Measurements from ENCODE around the gene CD300LD. TPM values are rescaled to one million over a fixed set of nuclear protein-coding genes. Genes with fewer than 3 reads are reported as not detected.

CD300LD gene
- total and polyA plus RNA-seq, 2 experiments from 2014 or later: not detected

DNA sequence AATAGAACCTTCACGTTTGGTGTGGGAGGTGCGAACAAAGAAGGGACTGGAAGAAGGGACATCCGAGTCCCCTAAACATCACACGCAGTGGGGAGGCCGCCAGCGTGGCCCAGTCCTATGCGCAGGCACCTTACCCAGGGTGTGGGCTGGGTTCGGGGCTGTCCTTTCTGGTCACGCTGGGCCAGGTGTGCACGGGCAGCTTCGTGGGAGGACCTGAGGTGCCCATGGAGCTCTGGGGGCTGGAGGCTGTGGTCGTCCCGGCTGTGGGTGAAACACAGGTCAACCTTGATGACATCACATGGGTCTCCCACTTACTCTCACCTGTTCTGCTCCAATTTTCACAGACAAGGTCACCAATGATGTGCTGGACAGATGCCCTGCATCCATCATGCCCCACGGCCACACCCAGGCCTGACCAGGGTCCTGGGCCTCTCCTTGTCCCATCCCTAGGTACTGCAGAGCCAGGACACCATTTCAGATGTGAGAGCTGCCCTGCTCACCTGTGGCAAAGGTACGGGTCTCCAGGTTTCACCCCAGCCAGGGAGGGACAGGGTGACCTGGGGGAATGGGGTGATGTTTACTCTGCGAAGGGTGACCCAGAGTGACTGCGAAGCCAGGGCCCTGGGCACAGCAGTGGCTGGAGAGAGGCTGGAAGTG, 49.2 kb downstream of the CD300LD start (continued):
- TF ChIP-seq, protein P1, sequence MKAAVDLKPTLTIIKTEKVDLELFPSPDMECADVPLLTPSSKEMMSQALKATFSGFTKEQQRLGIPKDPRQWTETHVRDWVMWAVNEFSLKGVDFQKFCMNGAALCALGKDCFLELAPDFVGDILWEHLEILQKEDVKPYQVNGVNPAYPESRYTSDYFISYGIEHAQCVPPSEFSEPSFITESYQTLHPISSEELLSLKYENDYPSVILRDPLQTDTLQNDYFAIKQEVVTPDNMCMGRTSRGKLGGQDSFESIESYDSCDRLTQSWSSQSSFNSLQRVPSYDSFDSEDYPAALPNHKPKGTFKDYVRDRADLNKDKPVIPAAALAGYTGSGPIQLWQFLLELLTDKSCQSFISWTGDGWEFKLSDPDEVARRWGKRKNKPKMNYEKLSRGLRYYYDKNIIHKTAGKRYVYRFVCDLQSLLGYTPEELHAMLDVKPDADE (IDR thresholded peaks at IDR 0.05): no peak
- TF ChIP-seq, protein P2, sequence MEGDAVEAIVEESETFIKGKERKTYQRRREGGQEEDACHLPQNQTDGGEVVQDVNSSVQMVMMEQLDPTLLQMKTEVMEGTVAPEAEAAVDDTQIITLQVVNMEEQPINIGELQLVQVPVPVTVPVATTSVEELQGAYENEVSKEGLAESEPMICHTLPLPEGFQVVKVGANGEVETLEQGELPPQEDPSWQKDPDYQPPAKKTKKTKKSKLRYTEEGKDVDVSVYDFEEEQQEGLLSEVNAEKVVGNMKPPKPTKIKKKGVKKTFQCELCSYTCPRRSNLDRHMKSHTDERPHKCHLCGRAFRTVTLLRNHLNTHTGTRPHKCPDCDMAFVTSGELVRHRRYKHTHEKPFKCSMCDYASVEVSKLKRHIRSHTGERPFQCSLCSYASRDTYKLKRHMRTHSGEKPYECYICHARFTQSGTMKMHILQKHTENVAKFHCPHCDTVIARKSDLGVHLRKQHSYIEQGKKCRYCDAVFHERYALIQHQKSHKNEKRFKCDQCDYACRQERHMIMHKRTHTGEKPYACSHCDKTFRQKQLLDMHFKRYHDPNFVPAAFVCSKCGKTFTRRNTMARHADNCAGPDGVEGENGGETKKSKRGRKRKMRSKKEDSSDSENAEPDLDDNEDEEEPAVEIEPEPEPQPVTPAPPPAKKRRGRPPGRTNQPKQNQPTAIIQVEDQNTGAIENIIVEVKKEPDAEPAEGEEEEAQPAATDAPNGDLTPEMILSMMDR (conservative IDR thresholded peaks at IDR 0.05; ENCODE audit: low read depth in 2 of 2): no peak
- TF ChIP-seq EZH2 (IDR thresholded peaks at IDR 0.05; ENCODE audit: low read depth, unreplicated experiment): no peak

DNA sequence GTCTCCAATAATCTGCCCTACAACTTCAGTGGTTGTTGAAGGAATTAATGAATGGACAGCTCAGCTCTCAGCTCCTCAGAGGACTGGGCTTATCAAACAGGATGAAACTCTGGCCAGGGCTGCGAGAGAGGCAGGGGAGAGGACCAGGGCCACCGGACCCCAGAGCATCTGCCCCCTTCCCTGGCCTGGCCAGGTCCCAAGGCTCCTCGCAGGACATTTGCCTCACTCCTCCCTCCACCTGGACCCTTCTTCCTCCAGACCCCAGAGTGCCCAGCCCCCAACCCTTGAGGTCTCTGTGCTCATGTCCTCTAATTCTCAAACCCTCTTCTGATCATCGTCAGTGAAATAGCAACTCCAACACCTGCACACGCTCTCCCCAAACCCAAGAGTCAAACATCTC, 49.9 kb downstream of the CD300LD start:
- Mint-ChIP-seq H3K4me3 (no peak overlapping the region), H3K36me3 (ENCODE audit: low read depth) (no peaks in the 10 kb centered on the region), H3K9me3 (no peaks in the 10 kb centered on the region; the same call in 2 of the 3 replicates), H3K27ac (no peak overlapping the region), H3K4me1 (no peaks in the 10 kb centered on the region; the same call in 2 of the 3 replicates), H3K27me3 (ENCODE audit: insufficient read depth, low read depth, poor library complexity) (peaks cover 17% of the 10 kb centered on the region)
- DNase-seq (ENCODE audit: low spot score) (no peak), ATAC-seq (no peak)
- Histone ChIP-seq H3K79me2 (replicated peaks; ENCODE audit: insufficient read depth) (no peaks in the 10 kb centered on the region), H3F3A (replicated peaks; ENCODE audit: low read depth) (no peaks in the 10 kb centered on the region), H3K36me3 (ENCODE audit: insufficient read depth) (no peaks in the 10 kb centered on the region), H4K20me1 (replicated peaks; ENCODE audit: insufficient read depth) (no peaks in the 10 kb centered on the region), H3K9me2 (ENCODE audit: insufficient read depth) (no peaks in the 10 kb centered on the region), H3K4me2 (no peak overlapping the region), H2AFZ (no peak overlapping the region), H3K4me3 (no peak overlapping the region), H3K27ac (ENCODE audit: low read depth) (no peak overlapping the region), H3K27me3 (ENCODE audit: insufficient read depth) (no peaks in the 10 kb centered on the region), H3K4me1 (ENCODE audit: insufficient read depth) (no peaks in the 10 kb centered on the region)
- TF ChIP-seq EZH2phosphoT487 (IDR thresholded peaks at IDR 0.05; ENCODE audit: unreplicated experiment) (no peak), CREB1 (CRISPR knock-in tag; IDR thresholded peaks at IDR 0.05; ENCODE audit: low read depth) (no peak), STAT1 (IDR thresholded peaks at IDR 0.05; ENCODE audit: unreplicated experiment) (no peak), POLR2AphosphoS5 (IDR thresholded peaks at IDR 0.05; ENCODE audit: low read depth) (no peak), ZNF114 (CRISPR knock-in tag; IDR thresholded peaks at IDR 0.05) (no peak), NANOG (IDR thresholded peaks at IDR 0.05; ENCODE audit: borderline replicate concordance) (no peak), JUNB (IDR thresholded peaks at IDR 0.05; ENCODE audit: unreplicated experiment) (no peak)
- TF ChIP-seq, protein P3, sequence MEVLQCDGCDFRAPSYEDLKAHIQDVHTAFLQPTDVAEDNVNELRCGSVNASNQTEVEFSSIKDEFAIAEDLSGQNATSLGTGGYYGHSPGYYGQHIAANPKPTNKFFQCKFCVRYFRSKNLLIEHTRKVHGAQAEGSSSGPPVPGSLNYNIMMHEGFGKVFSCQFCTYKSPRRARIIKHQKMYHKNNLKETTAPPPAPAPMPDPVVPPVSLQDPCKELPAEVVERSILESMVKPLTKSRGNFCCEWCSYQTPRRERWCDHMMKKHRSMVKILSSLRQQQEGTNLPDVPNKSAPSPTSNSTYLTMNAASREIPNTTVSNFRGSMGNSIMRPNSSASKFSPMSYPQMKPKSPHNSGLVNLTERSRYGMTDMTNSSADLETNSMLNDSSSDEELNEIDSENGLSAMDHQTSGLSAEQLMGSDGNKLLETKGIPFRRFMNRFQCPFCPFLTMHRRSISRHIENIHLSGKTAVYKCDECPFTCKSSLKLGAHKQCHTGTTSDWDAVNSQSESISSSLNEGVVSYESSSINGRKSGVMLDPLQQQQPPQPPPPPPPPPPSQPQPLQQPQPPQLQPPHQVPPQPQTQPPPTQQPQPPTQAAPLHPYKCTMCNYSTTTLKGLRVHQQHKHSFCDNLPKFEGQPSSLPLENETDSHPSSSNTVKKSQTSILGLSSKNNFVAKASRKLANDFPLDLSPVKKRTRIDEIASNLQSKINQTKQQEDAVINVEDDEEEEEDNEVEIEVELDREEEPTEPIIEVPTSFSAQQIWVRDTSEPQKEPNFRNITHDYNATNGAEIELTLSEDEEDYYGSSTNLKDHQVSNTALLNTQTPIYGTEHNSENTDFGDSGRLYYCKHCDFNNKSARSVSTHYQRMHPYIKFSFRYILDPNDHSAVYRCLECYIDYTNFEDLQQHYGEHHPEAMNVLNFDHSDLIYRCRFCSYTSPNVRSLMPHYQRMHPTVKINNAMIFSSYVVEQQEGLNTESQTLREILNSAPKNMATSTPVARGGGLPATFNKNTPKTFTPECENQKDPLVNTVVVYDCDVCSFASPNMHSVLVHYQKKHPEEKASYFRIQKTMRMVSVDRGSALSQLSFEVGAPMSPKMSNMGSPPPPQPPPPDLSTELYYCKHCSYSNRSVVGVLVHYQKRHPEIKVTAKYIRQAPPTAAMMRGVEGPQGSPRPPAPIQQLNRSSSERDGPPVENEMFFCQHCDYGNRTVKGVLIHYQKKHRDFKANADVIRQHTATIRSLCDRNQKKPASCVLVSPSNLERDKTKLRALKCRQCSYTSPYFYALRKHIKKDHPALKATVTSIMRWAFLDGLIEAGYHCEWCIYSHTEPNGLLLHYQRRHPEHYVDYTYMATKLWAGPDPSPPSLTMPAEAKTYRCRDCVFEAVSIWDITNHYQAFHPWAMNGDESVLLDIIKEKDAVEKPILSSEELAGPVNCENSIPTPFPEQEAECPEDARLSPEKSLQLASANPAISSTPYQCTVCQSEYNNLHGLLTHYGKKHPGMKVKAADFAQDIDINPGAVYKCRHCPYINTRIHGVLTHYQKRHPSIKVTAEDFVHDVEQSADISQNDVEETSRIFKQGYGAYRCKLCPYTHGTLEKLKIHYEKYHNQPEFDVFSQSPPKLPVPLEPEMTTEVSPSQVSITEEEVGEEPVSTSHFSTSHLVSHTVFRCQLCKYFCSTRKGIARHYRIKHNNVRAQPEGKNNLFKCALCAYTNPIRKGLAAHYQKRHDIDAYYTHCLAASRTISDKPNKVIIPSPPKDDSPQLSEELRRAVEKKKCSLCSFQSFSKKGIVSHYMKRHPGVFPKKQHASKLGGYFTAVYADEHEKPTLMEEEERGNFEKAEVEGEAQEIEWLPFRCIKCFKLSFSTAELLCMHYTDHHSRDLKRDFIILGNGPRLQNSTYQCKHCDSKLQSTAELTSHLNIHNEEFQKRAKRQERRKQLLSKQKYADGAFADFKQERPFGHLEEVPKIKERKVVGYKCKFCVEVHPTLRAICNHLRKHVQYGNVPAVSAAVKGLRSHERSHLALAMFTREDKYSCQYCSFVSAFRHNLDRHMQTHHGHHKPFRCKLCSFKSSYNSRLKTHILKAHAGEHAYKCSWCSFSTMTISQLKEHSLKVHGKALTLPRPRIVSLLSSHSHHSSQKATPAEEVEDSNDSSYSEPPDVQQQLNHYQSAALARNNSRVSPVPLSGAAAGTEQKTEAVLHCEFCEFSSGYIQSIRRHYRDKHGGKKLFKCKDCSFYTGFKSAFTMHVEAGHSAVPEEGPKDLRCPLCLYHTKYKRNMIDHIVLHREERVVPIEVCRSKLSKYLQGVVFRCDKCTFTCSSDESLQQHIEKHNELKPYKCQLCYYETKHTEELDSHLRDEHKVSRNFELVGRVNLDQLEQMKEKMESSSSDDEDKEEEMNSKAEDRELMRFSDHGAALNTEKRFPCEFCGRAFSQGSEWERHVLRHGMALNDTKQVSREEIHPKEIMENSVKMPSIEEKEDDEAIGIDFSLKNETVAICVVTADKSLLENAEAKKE (CRISPR knock-in tag; IDR thresholded peaks at IDR 0.05): no peak
- TF ChIP-seq, protein P4, sequence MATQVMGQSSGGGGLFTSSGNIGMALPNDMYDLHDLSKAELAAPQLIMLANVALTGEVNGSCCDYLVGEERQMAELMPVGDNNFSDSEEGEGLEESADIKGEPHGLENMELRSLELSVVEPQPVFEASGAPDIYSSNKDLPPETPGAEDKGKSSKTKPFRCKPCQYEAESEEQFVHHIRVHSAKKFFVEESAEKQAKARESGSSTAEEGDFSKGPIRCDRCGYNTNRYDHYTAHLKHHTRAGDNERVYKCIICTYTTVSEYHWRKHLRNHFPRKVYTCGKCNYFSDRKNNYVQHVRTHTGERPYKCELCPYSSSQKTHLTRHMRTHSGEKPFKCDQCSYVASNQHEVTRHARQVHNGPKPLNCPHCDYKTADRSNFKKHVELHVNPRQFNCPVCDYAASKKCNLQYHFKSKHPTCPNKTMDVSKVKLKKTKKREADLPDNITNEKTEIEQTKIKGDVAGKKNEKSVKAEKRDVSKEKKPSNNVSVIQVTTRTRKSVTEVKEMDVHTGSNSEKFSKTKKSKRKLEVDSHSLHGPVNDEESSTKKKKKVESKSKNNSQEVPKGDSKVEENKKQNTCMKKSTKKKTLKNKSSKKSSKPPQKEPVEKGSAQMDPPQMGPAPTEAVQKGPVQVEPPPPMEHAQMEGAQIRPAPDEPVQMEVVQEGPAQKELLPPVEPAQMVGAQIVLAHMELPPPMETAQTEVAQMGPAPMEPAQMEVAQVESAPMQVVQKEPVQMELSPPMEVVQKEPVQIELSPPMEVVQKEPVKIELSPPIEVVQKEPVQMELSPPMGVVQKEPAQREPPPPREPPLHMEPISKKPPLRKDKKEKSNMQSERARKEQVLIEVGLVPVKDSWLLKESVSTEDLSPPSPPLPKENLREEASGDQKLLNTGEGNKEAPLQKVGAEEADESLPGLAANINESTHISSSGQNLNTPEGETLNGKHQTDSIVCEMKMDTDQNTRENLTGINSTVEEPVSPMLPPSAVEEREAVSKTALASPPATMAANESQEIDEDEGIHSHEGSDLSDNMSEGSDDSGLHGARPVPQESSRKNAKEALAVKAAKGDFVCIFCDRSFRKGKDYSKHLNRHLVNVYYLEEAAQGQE (IDR thresholded peaks at IDR 0.05; ENCODE audit: unreplicated experiment): no peak

All from GM23338 (cell line).